GM23338 (cell line): ENCODE measurements around the gene THSD4. TPM values are rescaled to one million over a fixed set of nuclear protein-coding genes. Genes with fewer than 3 reads are reported as not detected.

Experiments
- ATAC-seq: fragments of 200-7000 bp; cut with Tn5 transposase; 3 replicates; pipeline ENCODE4 v1.9.1; 2020
- DNase-seq: peaks from one replicate; pipeline ENCODE4 v3.0.0-alpha.2; 2015; ENCODE audit warnings: low spot score
- H2AFZ ChIP-seq: fragments of 200-600 bp; sonication (generic); 2 replicates; pipeline ENCODE4 v1.8.0; 2016; ENCODE audit warnings: antibody characterized with exemption, mild to moderate bottlenecking, moderate library complexity
- H3F3A ChIP-seq: fragments of 200-600 bp; sonication (generic); replicated peaks from 2 replicates; pipeline ENCODE4 v1.8.0; 2017; ENCODE audit warnings: antibody characterized with exemption, mixed run types, low read depth
- H3K27ac ChIP-seq: fragments of 200-600 bp; sonication (generic); 2 replicates; pipeline ENCODE4 v1.6.1; 2016; ENCODE audit warnings: low read depth
- H3K27me3 ChIP-seq: fragments of 200-600 bp; sonication (generic); 2 replicates; pipeline ENCODE4 v1.8.0; 2016; ENCODE audit warnings: mild to moderate bottlenecking, mixed run types, moderate library complexity; ENCODE audit not compliant: insufficient read depth
- H3K36me3 ChIP-seq: fragments of 200-600 bp; sonication (generic); 2 replicates; pipeline ENCODE4 v1.8.0; 2016; ENCODE audit warnings: mild to moderate bottlenecking; ENCODE audit not compliant: insufficient read depth
- H3K4me1 ChIP-seq: fragments of 200-600 bp; sonication (generic); 2 replicates; pipeline ENCODE4 v1.8.0; 2016; ENCODE audit warnings: mild to moderate bottlenecking, moderate library complexity; ENCODE audit not compliant: insufficient read depth
- H3K4me2 ChIP-seq: fragments of 200-600 bp; sonication (generic); 2 replicates; pipeline ENCODE4 v1.7.1; 2017; ENCODE audit warnings: mixed run types
- H3K4me3 ChIP-seq: fragments of 200-600 bp; sonication (generic); 2 replicates; pipeline ENCODE4 v1.6.1; 2016; ENCODE audit warnings: mixed run types
- H3K79me2 ChIP-seq: fragments of 200-600 bp; sonication (generic); replicated peaks from 2 replicates; pipeline ENCODE4 v1.8.0; 2017; ENCODE audit warnings: mild to moderate bottlenecking; ENCODE audit not compliant: insufficient read depth
- H3K9me2 ChIP-seq: fragments of 200-600 bp; sonication (generic); 2 replicates; pipeline ENCODE4 v1.8.0; 2017; ENCODE audit not compliant: insufficient read depth
- H4K20me1 ChIP-seq: fragments of 200-600 bp; sonication (generic); replicated peaks from 2 replicates; pipeline ENCODE4 v1.8.0; 2017; ENCODE audit warnings: mild to moderate bottlenecking; ENCODE audit not compliant: insufficient read depth
- H3K27ac Mint-ChIP-seq: 2 replicates; pipeline ENCODE4 v1.8.0; 2020; ENCODE audit warnings: inconsistent platforms, mild to moderate bottlenecking, moderate library complexity, mixed read lengths
- H3K27me3 Mint-ChIP-seq: 3 replicates; pipeline ENCODE4 v1.8.0; 2022; ENCODE audit warnings: low read depth, mild to moderate bottlenecking, moderate library complexity, mixed read lengths, inconsistent platforms; ENCODE audit not compliant: insufficient read depth, poor library complexity
- H3K36me3 Mint-ChIP-seq: 3 replicates; pipeline ENCODE4 v1.8.0; 2021; ENCODE audit warnings: low read depth, mild to moderate bottlenecking, inconsistent platforms, moderate library complexity, mixed read lengths
- H3K4me1 Mint-ChIP-seq: 3 replicates; pipeline ENCODE4 v1.8.0; 2020; ENCODE audit warnings: mild to moderate bottlenecking, inconsistent platforms, mixed read lengths
- H3K4me3 Mint-ChIP-seq: 3 replicates; pipeline ENCODE4 v1.8.0; 2021; ENCODE audit warnings: moderate library complexity, mild to moderate bottlenecking, inconsistent platforms, mixed read lengths
- H3K9me3 Mint-ChIP-seq: 3 replicates; pipeline ENCODE4 v1.8.0; 2020; ENCODE audit warnings: moderate library complexity, mild to moderate bottlenecking, inconsistent platforms, mixed read lengths
- JUNB ChIP-seq: IDR thresholded peaks from one replicate; pipeline ENCODE4 v1.6.1; 2016; ENCODE audit warnings: antibody characterized with exemption; ENCODE audit not compliant: unreplicated experiment
- NANOG ChIP-seq: IDR thresholded peaks from 2 replicates; pipeline ENCODE4 v1.6.1; 2016; ENCODE audit warnings: antibody characterized with exemption, borderline replicate concordance
- POLR2AphosphoS5 ChIP-seq: IDR thresholded peaks from 2 replicates; pipeline ENCODE4 v1.6.1; 2016; ENCODE audit warnings: antibody characterized with exemption, low read depth
- REST ChIP-seq: IDR thresholded peaks from one replicate; pipeline ENCODE4 v1.6.1; 2018; ENCODE audit warnings: antibody characterized with exemption; ENCODE audit not compliant: unreplicated experiment
- ZNF114 ChIP-seq: fragments of 250-450 bp; sonication (Bioruptor Pico); IDR thresholded peaks from 2 replicates; pipeline ENCODE4 v1.5.0; 2020; ENCODE audit warnings: mild to moderate bottlenecking, moderate library complexity
- polyA plus RNA-seq: library from polyadenylated mRNA; unstranded; fragments of >200 nt; fragmentation: Nextera tagmentation; extraction: Ambion mirVana; gene quantifications from 2 replicates; pipeline ENCODE4 v1.2.1, GENCODE V29; 2016
- total RNA-seq: library from RNA; depleted of rRNA; stranded (reverse); fragments of >200 nt; shearing (Covaris generic); gene quantifications from 2 replicates; pipeline ENCODE4 v1.2.3, GENCODE V29; 2014
- TF ChIP-seq, protein P1 (sequence below): fragments of 250-450 bp; sonication (Bioruptor Pico); IDR thresholded peaks from 2 replicates; pipeline ENCODE4 v1.5.0; 2020; ENCODE audit warnings: mild to moderate bottlenecking, moderate library complexity
- TF ChIP-seq, protein P2 (sequence below): IDR thresholded peaks from 2 replicates; pipeline ENCODE4 v1.6.1; 2016; ENCODE audit warnings: antibody characterized with exemption

THSD4 gene
- total and polyA plus RNA-seq, 2 experiments from 2014 or later: 2.0 to 7.4 TPM

GRCh38 chr15:71296315-71296679, 181.0 kb downstream of the THSD4 start:
- Histone ChIP-seq H3F3A (no peaks in the 10 kb centered on the region), H3K4me2 (no peak overlapping the region), H3K9me2 (peaks cover 3% of the 10 kb centered on the region; the same call in 1 of the 2 replicates), H3K27ac (no peak overlapping the region), H3K4me3 (no peak overlapping the region), H3K36me3 (no peaks in the 10 kb centered on the region), H3K79me2 (no peaks in the 10 kb centered on the region), H3K27me3 (no peaks in the 10 kb centered on the region), H4K20me1 (no peaks in the 10 kb centered on the region), H3K4me1 (no peaks in the 10 kb centered on the region), H2AFZ (no peak overlapping the region)
- Mint-ChIP-seq H3K27me3 (no peaks in the 10 kb centered on the region), H3K36me3 (peaks cover 2% of the 10 kb centered on the region; the same call in 1 of the 3 replicates), H3K4me3 (no peak overlapping the region), H3K9me3 (no peaks in the 10 kb centered on the region), H3K27ac (no peak overlapping the region), H3K4me1 (no peaks in the 10 kb centered on the region; the same call in 2 of the 3 replicates)
- ATAC-seq (no peak), DNase-seq (no peak)
- TF ChIP-seq JUNB: no peak
- TF ChIP-seq POLR2AphosphoS5: no peak
- no peak for TF ChIP-seq ZNF114 (CRISPR knock-in tag)
- TF ChIP-seq, protein P1, sequence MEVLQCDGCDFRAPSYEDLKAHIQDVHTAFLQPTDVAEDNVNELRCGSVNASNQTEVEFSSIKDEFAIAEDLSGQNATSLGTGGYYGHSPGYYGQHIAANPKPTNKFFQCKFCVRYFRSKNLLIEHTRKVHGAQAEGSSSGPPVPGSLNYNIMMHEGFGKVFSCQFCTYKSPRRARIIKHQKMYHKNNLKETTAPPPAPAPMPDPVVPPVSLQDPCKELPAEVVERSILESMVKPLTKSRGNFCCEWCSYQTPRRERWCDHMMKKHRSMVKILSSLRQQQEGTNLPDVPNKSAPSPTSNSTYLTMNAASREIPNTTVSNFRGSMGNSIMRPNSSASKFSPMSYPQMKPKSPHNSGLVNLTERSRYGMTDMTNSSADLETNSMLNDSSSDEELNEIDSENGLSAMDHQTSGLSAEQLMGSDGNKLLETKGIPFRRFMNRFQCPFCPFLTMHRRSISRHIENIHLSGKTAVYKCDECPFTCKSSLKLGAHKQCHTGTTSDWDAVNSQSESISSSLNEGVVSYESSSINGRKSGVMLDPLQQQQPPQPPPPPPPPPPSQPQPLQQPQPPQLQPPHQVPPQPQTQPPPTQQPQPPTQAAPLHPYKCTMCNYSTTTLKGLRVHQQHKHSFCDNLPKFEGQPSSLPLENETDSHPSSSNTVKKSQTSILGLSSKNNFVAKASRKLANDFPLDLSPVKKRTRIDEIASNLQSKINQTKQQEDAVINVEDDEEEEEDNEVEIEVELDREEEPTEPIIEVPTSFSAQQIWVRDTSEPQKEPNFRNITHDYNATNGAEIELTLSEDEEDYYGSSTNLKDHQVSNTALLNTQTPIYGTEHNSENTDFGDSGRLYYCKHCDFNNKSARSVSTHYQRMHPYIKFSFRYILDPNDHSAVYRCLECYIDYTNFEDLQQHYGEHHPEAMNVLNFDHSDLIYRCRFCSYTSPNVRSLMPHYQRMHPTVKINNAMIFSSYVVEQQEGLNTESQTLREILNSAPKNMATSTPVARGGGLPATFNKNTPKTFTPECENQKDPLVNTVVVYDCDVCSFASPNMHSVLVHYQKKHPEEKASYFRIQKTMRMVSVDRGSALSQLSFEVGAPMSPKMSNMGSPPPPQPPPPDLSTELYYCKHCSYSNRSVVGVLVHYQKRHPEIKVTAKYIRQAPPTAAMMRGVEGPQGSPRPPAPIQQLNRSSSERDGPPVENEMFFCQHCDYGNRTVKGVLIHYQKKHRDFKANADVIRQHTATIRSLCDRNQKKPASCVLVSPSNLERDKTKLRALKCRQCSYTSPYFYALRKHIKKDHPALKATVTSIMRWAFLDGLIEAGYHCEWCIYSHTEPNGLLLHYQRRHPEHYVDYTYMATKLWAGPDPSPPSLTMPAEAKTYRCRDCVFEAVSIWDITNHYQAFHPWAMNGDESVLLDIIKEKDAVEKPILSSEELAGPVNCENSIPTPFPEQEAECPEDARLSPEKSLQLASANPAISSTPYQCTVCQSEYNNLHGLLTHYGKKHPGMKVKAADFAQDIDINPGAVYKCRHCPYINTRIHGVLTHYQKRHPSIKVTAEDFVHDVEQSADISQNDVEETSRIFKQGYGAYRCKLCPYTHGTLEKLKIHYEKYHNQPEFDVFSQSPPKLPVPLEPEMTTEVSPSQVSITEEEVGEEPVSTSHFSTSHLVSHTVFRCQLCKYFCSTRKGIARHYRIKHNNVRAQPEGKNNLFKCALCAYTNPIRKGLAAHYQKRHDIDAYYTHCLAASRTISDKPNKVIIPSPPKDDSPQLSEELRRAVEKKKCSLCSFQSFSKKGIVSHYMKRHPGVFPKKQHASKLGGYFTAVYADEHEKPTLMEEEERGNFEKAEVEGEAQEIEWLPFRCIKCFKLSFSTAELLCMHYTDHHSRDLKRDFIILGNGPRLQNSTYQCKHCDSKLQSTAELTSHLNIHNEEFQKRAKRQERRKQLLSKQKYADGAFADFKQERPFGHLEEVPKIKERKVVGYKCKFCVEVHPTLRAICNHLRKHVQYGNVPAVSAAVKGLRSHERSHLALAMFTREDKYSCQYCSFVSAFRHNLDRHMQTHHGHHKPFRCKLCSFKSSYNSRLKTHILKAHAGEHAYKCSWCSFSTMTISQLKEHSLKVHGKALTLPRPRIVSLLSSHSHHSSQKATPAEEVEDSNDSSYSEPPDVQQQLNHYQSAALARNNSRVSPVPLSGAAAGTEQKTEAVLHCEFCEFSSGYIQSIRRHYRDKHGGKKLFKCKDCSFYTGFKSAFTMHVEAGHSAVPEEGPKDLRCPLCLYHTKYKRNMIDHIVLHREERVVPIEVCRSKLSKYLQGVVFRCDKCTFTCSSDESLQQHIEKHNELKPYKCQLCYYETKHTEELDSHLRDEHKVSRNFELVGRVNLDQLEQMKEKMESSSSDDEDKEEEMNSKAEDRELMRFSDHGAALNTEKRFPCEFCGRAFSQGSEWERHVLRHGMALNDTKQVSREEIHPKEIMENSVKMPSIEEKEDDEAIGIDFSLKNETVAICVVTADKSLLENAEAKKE (CRISPR knock-in tag): no peak
- TF ChIP-seq, protein P2, sequence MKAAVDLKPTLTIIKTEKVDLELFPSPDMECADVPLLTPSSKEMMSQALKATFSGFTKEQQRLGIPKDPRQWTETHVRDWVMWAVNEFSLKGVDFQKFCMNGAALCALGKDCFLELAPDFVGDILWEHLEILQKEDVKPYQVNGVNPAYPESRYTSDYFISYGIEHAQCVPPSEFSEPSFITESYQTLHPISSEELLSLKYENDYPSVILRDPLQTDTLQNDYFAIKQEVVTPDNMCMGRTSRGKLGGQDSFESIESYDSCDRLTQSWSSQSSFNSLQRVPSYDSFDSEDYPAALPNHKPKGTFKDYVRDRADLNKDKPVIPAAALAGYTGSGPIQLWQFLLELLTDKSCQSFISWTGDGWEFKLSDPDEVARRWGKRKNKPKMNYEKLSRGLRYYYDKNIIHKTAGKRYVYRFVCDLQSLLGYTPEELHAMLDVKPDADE: no peak
- no peak for TF ChIP-seq REST
- no peak for TF ChIP-seq NANOG
